Right atrium auricular region (tissue), 2 donors: ENCODE data around the gene ISX. TPM values are rescaled to one million over a fixed set of nuclear protein-coding genes. Genes with fewer than 3 reads are reported as not detected.

Source experiments
- DNase-seq: peaks from one replicate; pipeline ENCODE4 v3.0.0-alpha.2; 2019; ENCODE audit warnings: low spot score
- H3K27ac ChIP-seq, 2 donors: fragments of 200-600 bp; sonication (generic); 1 replicate in 1 of 2; 2 replicates in 1 of 2; pipeline ENCODE4 v1.5.1; 2016 to 2019
- H3K27me3 ChIP-seq, 2 donors: fragments of 200-600 bp; sonication (generic); one replicate each; pipeline versions ENCODE4 v1.5.1 to v1.6.0; 2017 to 2019
- H3K36me3 ChIP-seq: fragments of 200-600 bp; sonication (generic); one replicate; pipeline ENCODE4 v1.5.1; 2016
- H3K4me1 ChIP-seq, 2 donors: fragments of 200-600 bp; sonication (generic); one replicate each; pipeline versions ENCODE4 v1.5.1 to v1.6.0; 2017 to 2019
- H3K4me3 ChIP-seq, 2 donors: fragments of 200-600 bp; sonication (generic); 1 replicate in 1 of 2; 2 replicates in 1 of 2; pipeline ENCODE4 v1.5.1; 2017 to 2019; ENCODE audit warnings: mild to moderate bottlenecking in 1 of 2, moderate library complexity in 1 of 2
- H3K9me3 ChIP-seq, 2 donors: fragments of 200-600 bp; sonication (generic); one replicate each; pipeline ENCODE4 v1.5.1; 2019
- CTCF ChIP-seq, 2 donors: fragments of 200-600 bp; sonication (generic); IDR thresholded peaks; one replicate each; pipeline ENCODE4 v1.5.1; 2019; ENCODE audit warnings: antibody characterized with exemption in 2 of 2
- total RNA-seq, 2 donors: library from RNA; depleted of rRNA; stranded (reverse); fragments of >200 nt; gene quantifications; one replicate each; pipeline ENCODE4 v1.1.0, GENCODE V29; 2016

Gene ISX
- total RNA-seq, 2 donors from 2014 or later: not detected

DNA sequence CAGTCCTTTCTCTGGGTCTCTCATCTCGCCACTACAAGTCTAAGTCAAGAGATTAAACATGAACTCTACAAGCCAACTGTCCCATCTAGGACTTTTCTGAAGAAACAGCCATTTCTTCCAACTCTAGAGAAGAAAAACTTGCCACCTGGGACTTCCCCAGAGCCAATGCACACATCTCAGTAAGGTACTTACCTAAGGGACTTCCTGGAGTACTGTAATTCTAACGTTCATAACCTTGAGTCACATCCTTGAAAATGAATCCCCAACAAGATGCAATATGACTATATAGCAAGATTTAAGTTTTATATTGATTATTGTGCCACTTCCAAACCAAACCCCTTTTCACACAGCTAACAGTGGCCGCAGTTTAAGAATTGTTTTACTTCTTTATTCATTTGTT lies 11.9 kb upstream of the ISX start:
- H3K27me3 ChIP-seq: no peaks in the 10 kb centered on the region
- H3K4me1 ChIP-seq: no peaks in the 10 kb centered on the region
- no peak overlapping the region for H3K4me3 ChIP-seq
- H3K36me3 ChIP-seq: no peaks in the 10 kb centered on the region
- no peak for TF ChIP-seq CTCF (IDR thresholded peaks at IDR 0.05)
- no peaks in the 10 kb centered on the region for H3K9me3 ChIP-seq
- no peak overlapping the region for H3K27ac ChIP-seq
- no peak for DNase-seq

- Histone ChIP-seq H3K36me3 (no peaks in the 10 kb centered on the region), H3K27me3 (no peaks in the 10 kb centered on the region), H3K4me1 (no peaks in the 10 kb centered on the region), H3K27ac (no peak overlapping the region), H3K4me3 (no peak overlapping the region), H3K9me3 (no peaks in the 10 kb centered on the region)
- TF ChIP-seq CTCF (IDR thresholded peaks at IDR 0.05): no peak
- no peak for DNase-seq
These were observed 9.5 kb upstream of the ISX start for GRCh38 chr22:35056486-35056885.

DNA sequence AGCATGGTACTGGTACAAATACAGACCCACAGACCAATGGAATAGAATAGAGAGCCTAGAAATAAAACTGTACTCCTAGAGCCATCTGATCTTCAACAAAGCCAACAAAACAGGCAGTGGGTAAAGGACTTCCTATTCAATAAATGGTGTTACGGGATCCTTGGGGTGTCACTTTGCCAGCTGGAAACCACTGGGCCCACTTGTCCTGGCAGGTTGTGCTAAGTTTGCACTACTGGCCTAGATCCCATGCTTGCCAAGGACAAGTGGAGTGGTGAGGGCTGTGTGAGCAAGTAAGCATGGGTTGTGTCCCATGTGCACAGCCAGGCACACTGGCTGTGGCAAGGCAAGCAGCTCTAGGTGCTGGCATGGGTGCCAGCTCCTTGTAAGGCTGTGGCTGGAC lies 8.8 kb upstream of the ISX start:
- Histone ChIP-seq H3K4me3 (no peak overlapping the region), H3K27ac (no peak overlapping the region), H3K36me3 (no peaks in the 10 kb centered on the region), H3K27me3 (no peaks in the 10 kb centered on the region), H3K9me3 (no peaks in the 10 kb centered on the region), H3K4me1 (no peaks in the 10 kb centered on the region)
- DNase-seq: no peak
- TF ChIP-seq CTCF (IDR thresholded peaks at IDR 0.05): no peak

GRCh38 chr22:35059632-35060031 lies 6.3 kb upstream of the ISX start:
- Histone ChIP-seq H3K9me3 (no peaks in the 10 kb centered on the region), H3K27ac (no peak overlapping the region), H3K4me3 (no peak overlapping the region), H3K4me1 (no peaks in the 10 kb centered on the region), H3K27me3 (no peaks in the 10 kb centered on the region), H3K36me3 (no peaks in the 10 kb centered on the region)
- no peak for TF ChIP-seq CTCF (IDR thresholded peaks at IDR 0.05)
- DNase-seq: no peak

DNA sequence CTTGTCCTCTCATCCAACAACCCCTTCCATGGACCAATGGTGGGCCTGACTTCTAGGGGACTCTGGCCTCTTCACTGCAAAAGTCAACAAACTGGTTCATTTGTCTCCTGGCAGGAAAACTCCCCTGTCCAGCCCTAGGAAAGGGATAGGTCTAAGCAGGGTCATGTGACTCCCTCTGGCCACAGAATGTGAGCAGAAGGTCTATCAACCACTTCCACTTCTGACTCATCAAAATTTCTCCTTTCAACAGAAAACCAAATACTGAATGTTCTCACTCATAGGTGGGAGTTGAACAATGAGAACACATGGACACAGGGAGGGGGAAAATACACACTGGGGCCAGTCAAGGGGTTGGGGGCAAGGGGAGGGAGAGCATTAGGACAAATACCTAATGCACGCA lies 1.3 kb upstream of the ISX start:
- no peaks in the 10 kb centered on the region for H3K9me3 ChIP-seq
- no peaks in the 10 kb centered on the region for H3K4me1 ChIP-seq
- no peaks in the 10 kb centered on the region for H3K27me3 ChIP-seq
- no peak overlapping the region for H3K4me3 ChIP-seq
- no peak overlapping the region for H3K27ac ChIP-seq
- H3K36me3 ChIP-seq: no peaks in the 10 kb centered on the region
- no peak for TF ChIP-seq CTCF (IDR thresholded peaks at IDR 0.05)
- DNase-seq: no peak

DNA sequence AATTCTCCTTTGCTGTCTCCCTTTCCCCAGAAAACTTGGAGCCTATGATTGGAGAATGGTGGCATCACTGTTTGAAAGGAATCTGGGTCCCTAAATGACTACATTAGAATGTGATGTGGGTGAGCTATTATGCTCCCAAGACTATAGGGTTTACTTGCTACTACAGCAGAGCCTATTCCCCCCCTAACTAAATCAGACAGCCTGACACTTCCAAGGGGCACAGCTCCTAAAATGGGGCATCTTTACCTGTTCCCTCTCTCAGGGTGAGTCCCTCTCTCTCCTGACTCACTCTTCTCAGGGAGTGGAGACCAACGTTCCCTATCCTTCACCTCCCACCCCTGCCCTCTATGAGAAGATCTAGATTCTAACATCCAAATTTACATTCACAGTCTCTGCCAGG lies 775 bp upstream of the ISX start:
- H3K9me3 ChIP-seq: no peaks in the 10 kb centered on the region
- H3K27me3 ChIP-seq: no peaks in the 10 kb centered on the region
- no peak overlapping the region for H3K4me3 ChIP-seq
- TF ChIP-seq CTCF (IDR thresholded peaks at IDR 0.05): no peak
- DNase-seq: no peak
- no peak overlapping the region for H3K27ac ChIP-seq
- no peaks in the 10 kb centered on the region for H3K4me1 ChIP-seq
- no peaks in the 10 kb centered on the region for H3K36me3 ChIP-seq
